Measurements from ENCODE around the gene SLAIN2.
"Not testable (repeated sequence)": the region's sequence is repeated elsewhere in the genome, so short reads cannot be mapped to it uniquely, and the experiment has no call there.

Gene SLAIN2

DNA sequence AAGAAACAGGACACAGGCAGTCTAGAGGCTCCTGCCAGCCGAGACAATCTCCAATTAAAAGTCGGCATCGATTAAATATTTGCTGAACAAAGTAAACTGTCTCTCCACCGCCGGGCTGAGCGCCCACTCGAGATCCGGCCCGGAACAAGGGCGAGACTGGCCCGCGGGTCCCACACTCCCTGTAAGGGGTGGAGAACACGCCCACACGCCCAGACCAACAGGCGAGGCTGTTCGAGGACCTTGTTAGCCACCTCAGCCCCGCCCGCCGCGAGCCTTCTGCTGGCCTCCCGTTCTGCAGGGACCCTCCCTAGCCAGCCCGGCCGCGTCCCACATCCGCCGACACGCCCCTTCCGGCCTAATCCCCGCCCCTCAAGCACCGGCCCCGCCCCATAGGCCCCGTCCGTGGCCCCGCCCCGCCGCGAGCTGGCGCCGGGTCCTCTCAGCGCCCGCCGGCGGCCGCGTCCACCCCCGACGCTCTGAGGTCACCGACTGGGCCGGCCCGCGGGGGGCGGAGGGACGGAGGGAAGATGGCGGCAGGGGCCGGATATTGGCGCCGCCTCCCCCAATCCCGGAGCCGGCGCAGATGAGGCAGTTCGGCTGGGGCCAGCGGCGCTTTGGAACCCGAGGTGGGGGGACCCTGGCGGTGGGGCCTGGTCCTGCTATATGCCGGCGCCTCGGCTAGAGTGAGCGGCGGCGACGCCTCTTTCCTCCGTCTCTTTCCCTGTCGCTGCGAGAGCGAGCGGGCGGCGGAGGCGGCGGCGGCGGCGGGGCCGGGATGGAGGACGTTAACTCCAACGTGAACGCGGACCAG lies at the start of gene SLAIN2:
SLAIN2 (plus strand) TSS at position 565 of the 811 bp plus-strand sequence; CDS start at position 776, 211 bp downstream.
- peak; percentile 95 for DNase-seq

DNA sequence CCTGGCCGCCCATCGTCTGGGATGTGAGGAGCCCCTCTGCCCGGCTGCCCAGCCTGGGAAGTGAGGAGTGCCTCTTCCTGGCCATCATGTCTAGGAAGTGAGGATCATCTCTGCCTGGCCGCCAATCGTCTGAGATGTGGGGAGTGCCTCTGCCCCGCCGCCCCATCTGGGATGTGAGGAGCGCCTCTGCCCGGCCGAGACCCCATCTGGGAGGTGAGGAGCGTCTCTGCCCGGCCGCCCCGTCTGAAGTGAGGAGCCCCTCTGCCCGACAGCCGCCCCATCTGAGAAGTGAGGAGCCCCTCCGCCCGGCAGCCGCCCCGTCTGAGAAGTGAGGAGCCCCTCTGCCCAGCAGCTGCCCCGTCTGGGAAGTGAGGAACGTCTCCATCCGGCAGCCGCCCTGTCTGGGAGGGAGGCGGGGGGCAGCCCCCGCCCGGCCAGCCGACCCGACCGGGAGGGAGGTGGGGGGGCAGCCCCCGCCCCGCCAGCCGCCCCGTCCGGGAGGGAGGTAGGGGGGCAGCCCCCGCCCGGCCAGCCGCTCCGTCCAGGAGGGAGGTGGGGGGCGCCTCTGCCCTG lies 49.0 kb upstream of the SLAIN2 start:
- not testable (repeated sequence) for DNase-seq

GRCh38 chr4:48295116-48295515 lies 46.2 kb upstream of the SLAIN2 start:
- DNase-seq: no peak

GRCh38 chr4:48296365-48296764 lies 45.0 kb upstream of the SLAIN2 start:
- no peak for DNase-seq

GRCh38 chr4:48297256-48297846 lies 44.0 kb upstream of the SLAIN2 start:
- no peak for DNase-seq

GRCh38 chr4:48299560-48299959 lies 41.8 kb upstream of the SLAIN2 start:
- no peak for DNase-seq

GRCh38 chr4:48300004-48300403 lies 41.3 kb upstream of the SLAIN2 start:
- no peak for DNase-seq

- no peak for DNase-seq
Observed at GRCh38 chr4:48305508-48305907, 35.8 kb upstream of the SLAIN2 start.

DNA sequence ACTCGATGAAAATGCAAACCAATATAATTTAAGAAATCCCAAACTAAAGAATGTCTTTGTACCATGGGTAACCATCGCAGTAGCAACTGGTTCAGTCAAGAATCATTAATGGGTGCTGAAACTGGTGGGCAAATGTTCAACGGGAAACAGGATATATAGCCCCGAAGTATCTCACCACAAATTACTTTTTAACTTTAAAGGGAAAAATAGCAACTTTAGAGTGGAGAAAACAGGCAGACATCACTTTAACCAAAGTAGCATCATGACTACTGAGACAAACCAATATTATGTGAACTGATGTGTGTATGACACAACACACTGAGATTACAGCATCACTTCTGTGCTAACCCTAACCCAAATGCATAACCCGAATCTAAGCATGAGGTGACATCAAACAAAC lies 33.8 kb upstream of the SLAIN2 start:
- DNase-seq: no peak

DNA sequence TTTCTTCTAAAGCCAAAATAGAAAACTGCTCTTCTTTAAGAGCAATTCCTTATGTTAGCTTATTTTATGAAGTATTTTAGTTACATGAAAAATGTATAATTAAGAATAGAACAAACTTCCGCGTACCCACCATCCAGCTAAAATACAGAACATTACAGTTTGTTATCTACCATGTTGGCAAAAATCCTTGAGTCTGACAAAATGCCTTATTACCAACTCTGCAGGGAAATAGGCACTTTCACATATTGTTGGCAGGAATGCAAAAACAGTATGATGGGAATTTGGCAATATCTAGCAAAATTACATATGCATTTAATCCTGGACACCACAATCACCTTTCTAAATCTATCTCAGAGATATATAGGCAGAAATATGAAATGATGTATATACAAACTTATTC lies 32.4 kb upstream of the SLAIN2 start:
- no peak for DNase-seq

- no peak for DNase-seq
Observed at GRCh38 chr4:48311896-48312295, 29.4 kb upstream of the SLAIN2 start.

DNA sequence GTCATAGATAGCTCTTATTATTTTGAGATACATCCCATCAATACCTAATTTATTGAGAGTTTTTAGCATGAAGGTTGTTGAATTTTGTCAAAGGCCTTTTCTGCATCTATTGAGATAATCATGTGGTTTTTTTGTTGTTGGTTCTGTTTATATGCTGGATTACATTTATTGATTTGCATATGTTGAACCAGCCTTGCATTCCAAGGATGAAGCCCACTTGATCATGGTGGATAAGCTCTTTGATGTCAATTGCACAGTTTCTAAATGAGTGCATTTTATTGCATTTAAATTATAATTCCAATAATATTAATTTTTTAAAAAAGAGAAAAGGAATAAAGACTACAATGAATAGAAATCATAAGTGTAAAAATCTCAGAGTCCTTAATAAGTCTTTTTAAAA lies 26.6 kb upstream of the SLAIN2 start:
- DNase-seq: not testable (repeated sequence)

DNA sequence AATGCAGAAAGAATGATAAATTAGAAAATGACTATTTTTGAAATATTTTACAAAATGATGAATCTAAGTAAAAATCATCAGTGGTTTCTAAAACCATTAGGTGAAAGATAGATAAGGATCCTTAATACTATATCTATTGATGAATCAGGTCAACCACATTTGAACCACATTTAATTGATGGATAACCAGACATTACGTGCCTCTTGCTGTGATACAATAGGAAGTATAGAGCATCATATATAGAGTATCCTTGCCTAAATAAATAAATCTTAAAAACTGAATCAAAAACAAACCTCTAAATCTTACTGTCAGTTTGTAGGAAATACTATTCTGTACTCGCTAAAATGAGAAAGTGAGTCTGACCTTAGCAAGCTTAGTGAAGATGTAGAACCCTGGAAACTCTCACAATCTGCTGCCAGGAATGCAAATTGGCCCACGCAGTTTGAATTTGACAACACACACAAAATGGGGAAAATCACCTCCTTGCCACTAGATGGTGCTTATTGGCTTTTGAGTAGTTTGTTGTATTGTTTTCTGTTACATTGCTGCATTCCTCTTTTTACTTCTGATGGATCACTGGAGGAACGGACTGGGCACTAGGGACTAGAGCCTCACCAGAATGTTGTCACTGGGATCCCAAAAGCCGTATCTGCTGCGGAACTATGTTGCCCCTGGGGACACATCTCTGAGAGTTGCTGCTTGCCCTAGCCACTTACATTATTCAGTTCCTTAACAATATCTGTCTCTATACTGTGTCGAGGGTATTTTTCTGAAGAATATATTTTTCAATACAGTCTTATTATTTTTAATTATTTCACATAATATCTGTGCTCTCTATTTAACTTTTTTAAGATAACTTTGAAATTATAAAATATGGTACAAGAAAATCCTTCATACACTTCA lies 25.4 kb upstream of the SLAIN2 start:
- DNase-seq: no peak

GRCh38 chr4:48321312-48321711 lies 20.0 kb upstream of the SLAIN2 start:
- no peak for DNase-seq

DNA sequence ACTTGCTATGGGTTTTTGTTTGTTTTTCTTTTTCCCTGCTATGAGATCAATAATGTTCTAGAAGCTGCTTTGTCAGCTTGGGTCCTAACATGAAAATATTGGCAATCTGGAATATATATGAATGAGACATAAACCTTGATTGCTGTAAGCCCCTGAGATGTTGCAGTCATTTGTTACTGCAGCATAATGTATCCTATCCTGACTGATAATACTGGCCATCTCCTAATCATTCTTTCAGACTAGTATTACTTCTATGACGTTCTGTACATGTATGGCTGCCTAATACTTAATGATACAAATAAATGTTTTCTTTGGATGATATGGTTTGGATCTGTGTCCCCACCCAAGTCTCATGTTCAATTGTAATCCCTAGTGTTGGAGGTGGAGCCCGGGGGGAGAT lies 19.3 kb upstream of the SLAIN2 start:
- no peak for DNase-seq

- DNase-seq: no peak
Observed at GRCh38 chr4:48324281-48324680, 17.0 kb upstream of the SLAIN2 start.

DNA sequence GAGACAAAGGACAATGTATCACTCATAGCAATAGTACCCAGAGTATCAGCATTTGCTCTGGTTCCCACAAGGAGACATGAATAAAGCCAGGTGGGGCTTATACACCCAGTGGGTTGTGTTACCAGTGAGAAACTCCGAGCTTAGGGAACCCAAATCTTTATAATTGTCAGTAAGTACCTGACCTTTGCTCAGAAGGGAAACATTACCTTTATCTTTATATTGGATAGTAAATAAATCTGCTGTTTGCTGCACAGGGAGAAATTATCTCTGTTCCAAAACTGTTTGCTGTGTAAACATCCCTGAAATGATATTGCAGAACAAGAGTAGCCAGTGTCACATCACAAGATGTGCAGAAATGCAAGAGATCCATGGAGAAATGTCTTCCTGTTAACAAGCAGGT lies 12.1 kb upstream of the SLAIN2 start:
- no peak for DNase-seq

GRCh38 chr4:48329976-48330375 lies 11.4 kb upstream of the SLAIN2 start:
- no peak for DNase-seq

DNA sequence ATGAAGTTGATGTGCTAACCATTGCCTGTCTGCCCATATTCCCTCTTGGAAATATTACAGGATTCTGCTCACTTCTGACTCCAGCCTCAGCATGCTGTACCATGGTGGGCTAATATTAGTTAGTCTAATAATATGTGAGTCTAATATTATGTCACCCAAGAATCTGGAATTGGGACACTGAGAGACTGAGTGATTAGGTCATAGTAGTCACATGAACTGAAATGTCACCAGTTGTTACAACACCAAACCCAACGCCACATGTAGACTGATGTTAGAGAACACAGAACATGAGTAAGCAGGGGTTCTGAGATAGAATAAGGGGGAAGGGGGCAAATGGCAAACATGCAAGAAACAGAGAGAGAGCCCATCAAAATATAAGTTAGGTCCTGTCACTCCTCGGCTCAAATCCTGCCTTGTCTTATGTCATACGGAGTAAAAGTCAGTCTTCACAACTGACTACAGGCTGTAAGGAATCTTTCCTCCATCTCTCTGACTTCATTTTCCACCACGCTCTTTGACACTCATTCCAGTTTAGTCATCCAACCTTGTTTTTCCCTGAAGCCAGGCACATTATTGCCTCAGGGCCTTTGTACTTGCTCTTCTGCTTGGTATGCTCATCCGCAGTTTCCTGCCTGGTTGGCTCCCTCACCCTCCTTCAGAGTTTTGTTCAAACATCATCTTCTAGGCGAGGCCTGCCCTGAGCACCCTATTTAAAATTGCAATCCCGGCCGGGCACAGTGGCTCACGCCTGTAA lies 9.6 kb upstream of the SLAIN2 start:
- no peak for DNase-seq

GRCh38 chr4:48332661-48333060 lies 8.7 kb upstream of the SLAIN2 start:
- DNase-seq: no peak

DNA sequence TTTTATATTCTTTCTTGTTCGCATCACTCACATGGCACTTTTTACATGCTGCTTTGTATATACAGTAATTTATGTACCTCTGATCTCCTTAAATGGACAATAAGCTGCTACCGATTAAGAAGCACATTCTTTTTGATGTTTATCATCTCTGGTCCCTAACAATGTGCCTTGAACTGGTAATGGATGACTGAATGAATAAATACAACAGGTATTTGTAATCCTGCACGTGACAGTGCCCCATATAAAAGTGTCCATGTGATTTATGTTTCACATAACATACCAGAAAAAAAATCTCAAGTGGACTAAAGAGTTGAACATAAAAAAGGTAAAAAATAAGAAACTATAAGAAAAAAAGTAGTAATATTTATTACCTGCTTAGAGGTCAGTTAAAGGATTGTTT lies 7.7 kb upstream of the SLAIN2 start:
- no peak for DNase-seq

DNA sequence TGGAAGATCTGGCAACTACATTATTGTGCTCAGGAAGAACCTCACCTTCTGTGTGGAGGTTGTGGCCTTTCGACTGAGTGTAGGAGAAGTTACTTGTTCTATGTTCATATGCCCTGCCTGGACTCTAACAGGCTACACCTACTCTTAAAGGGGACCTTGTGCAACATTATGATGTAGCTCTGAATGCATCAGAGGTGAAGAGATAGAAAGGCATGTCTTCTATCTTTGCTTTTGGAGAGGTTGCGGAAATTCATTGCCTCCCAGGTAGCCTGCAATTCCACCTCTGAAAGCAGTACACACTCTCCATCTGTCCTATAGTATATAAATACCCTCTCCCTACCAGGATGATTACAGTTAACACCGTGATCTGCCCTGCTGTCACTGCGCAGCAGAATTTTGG lies 7.1 kb upstream of the SLAIN2 start:
- DNase-seq: no peak
